K562 (cell line): ENCODE data around the gene MAD2L1BP. TPM values are rescaled to one million over a fixed set of nuclear protein-coding genes. Genes with fewer than 3 reads are reported as not detected.

Experiments used
- E2F5 ChIP-seq: sonication (generic); formaldehyde crosslinking; IDR thresholded peaks from 2 replicates; pipeline ENCODE4 v1.8.0; 2022; ENCODE audit warnings: mild to moderate bottlenecking, missing genetic modification reagents
- ETV1 ChIP-seq: fragments of 450-650 bp; conservative IDR thresholded peaks from 2 replicates; pipeline ENCODE4 v1.6.1; 2016; ENCODE audit warnings: missing genetic modification characterization, control low read depth, low read depth, missing compliant biosample characterization
- EZH2 ChIP-seq: IDR thresholded peaks from 2 replicates; pipeline ENCODE4 v1.6.1; 2012; ENCODE audit warnings: low read depth, mild to moderate bottlenecking, inconsistent platforms, low read length, borderline replicate concordance
- FOXA1 ChIP-seq: fragments of 450-650 bp; IDR thresholded peaks from 2 replicates; pipeline ENCODE4 v1.6.1; 2016; ENCODE audit warnings: mild to moderate bottlenecking, borderline replicate concordance
- HDAC2 ChIP-seq: fragments of 450-650 bp; IDR thresholded peaks from 2 replicates; pipeline ENCODE4 v1.6.1; 2016; ENCODE audit warnings: mild to moderate bottlenecking
- ILK ChIP-seq: fragments of 450-650 bp; IDR thresholded peaks from 2 replicates; pipeline ENCODE4 v1.6.1; 2016; ENCODE audit warnings: missing genetic modification characterization, low read depth, mild to moderate bottlenecking, missing compliant biosample characterization, moderate library complexity, borderline replicate concordance
- KDM2B ChIP-seq: fragments of 250-450 bp; sonication (Bioruptor Pico); IDR thresholded peaks from 2 replicates; pipeline ENCODE4 v1.8.0; 2021; ENCODE audit warnings: mild to moderate bottlenecking, moderate library complexity
- MAFK ChIP-seq: IDR thresholded peaks from 2 replicates; pipeline ENCODE4 v1.6.1; 2011; ENCODE audit warnings: low read length, improper control_type of control experiment
- PTRF ChIP-seq: fragments of 450-650 bp; IDR thresholded peaks from 2 replicates; pipeline ENCODE4 v1.6.1; 2016; ENCODE audit warnings: mild to moderate bottlenecking, missing genetic modification characterization, missing compliant biosample characterization
- SIX5 ChIP-seq, 2 experiments: IDR thresholded peaks; 2 replicates each; pipeline ENCODE4 v1.6.1; 2011; ENCODE audit warnings: low read length in 2 of 2, borderline replicate concordance in 1 of 2, low read depth in 1 of 2, mild to moderate bottlenecking in 1 of 2, moderate library complexity in 1 of 2; ENCODE audit not compliant: insufficient read depth in 1 of 2
- SMAD3 ChIP-seq: fragments of 450-650 bp; formaldehyde crosslinking; conservative IDR thresholded peaks from 2 replicates; pipeline ENCODE4 v1.4.0; 2020; ENCODE audit warnings: mild to moderate bottlenecking
- TFAM ChIP-seq: fragments of 250-450 bp; sonication (Bioruptor Pico); conservative IDR thresholded peaks from 2 replicates; pipeline ENCODE4 v1.5.0; 2021; ENCODE audit warnings: mild to moderate bottlenecking, moderate library complexity
- YY1 ChIP-seq, 3 experiments: IDR thresholded peaks; 2 replicates each; pipeline ENCODE4 v1.6.1; 2011; ENCODE audit warnings: low read length in 2 of 3, mild to moderate bottlenecking in 2 of 3, moderate library complexity in 2 of 3, borderline replicate concordance in 1 of 3, control low read depth in 1 of 3, low read depth in 1 of 3; ENCODE audit not compliant: insufficient read depth in 3 of 3, insufficient replicate concordance in 2 of 3, control insufficient read depth in 1 of 3, insufficient read length in 1 of 3; ENCODE audit errors: extremely low read depth in 1 of 3
- ZNF3 ChIP-seq: fragments of 250-450 bp; sonication (Bioruptor Pico); IDR thresholded peaks from 2 replicates; pipeline ENCODE4 v1.5.0; 2021; ENCODE audit warnings: mild to moderate bottlenecking, moderate library complexity
- ZNF316 ChIP-seq: fragments of 450-650 bp; IDR thresholded peaks from 2 replicates; pipeline ENCODE4 v1.6.1; 2016
- ZNF507 ChIP-seq: conservative IDR thresholded peaks from 2 replicates; pipeline ENCODE4 v1.6.1; 2017; ENCODE audit warnings: missing genetic modification characterization, missing compliant biosample characterization
- polyA plus RNA-seq, 8 experiments: library from polyadenylated mRNA; depleted of rRNA in 4 of 8; stranded (reverse) in 5 of 8; unstranded in 3 of 8; fragments of >200 nt; fragmentation: Nextera tagmentation in 2 of 8; fragmentation: Illumina TruSeq in 1 of 8; extraction: Ambion mirVana in 2 of 8; extraction: Trizol in 1 of 8; gene quantifications; 2 replicates each; pipeline versions ENCODE4 v1.2.1 to v1.2.3, GENCODE V29; 2011 to 2014; ENCODE audit warnings: inconsistent platforms in 1 of 8, missing spikeins in 1 of 8
- total RNA-seq, 7 experiments: library from RNA; depleted of rRNA in 6 of 7; stranded (reverse); fragments of >200 nt in 6 of 7; fragmentation: Illumina TruSeq in 2 of 7; extraction: Trizol in 2 of 7; gene quantifications; 2 replicates each; pipeline versions ENCODE4 v1.2.1 to v1.2.3, GENCODE V29; 2011 to 2021; ENCODE audit warnings: low replicate concordance in 1 of 7
- TF ChIP-seq, protein P1 (sequence below): fragments of 250-450 bp; sonication (Bioruptor Pico); IDR thresholded peaks from 2 replicates; pipeline ENCODE4 v1.8.0; 2021; ENCODE audit warnings: moderate library complexity, mild to moderate bottlenecking, inconsistent platforms
- TF ChIP-seq, protein P2 (sequence below): fragments of 450-650 bp; IDR thresholded peaks from 2 replicates; pipeline ENCODE4 v1.6.1; 2017; ENCODE audit warnings: antibody characterized with exemption, mild to moderate bottlenecking
- TF ChIP-seq, protein P3 (sequence below): fragments of 450-650 bp; formaldehyde crosslinking; IDR thresholded peaks from 2 replicates; pipeline ENCODE4 v1.4.0; 2022; ENCODE audit warnings: missing genetic modification characterization
- TF ChIP-seq, protein P4 (sequence below): fragments of 250-450 bp; sonication (Bioruptor Pico); IDR thresholded peaks from 2 replicates; pipeline ENCODE4 v1.6.1; 2021; ENCODE audit warnings: mild to moderate bottlenecking

MAD2L1BP gene
- total and polyA plus RNA-seq, 9 of the 15 experiments (the other 6 are each of a cell fraction or from before 2014, with no cell fraction given), result 69.7 to 321 (median 111) TPM

GRCh38 chr6:43629505-43630300, 5.9 kb upstream of the MAD2L1BP start (continued):
- peak; percentile 40 to 46; a peak in 2 of 4 replicates for TF ChIP-seq SIX5 (IDR thresholded peaks at IDR 0.05; ENCODE audit: borderline replicate concordance in 1 of 2, insufficient read depth in 1 of 2, low read depth in 1 of 2, low read length in 2 of 2)
- TF ChIP-seq, protein P1, sequence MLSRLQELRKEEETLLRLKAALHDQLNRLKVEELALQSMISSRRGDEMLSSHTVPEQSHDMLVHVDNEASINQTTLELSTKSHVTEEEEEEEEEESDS (CRISPR knock-in tag), result no peak
- TF ChIP-seq SMAD3, result 0 out of 2 replicates have a peak, but pooled peaks have one; percentile 75
- TF ChIP-seq YY1 (IDR thresholded peaks at IDR 0.05; ENCODE audit: borderline replicate concordance in 1 of 3, control insufficient read depth in 1 of 3, extremely low read depth in 1 of 3, insufficient read depth in 3 of 3, insufficient read length in 1 of 3, insufficient replicate concordance in 2 of 3, low read depth in 1 of 3, low read length in 2 of 3), result peak in 1 of 3 experiments; percentile 30
- TF ChIP-seq ILK (tag), result no peak
- no peak for TF ChIP-seq KDM2B
- peak; percentile 47; the same call in 1 of the 2 replicates for TF ChIP-seq ETV1 (tag)
- TF ChIP-seq, protein P2, sequence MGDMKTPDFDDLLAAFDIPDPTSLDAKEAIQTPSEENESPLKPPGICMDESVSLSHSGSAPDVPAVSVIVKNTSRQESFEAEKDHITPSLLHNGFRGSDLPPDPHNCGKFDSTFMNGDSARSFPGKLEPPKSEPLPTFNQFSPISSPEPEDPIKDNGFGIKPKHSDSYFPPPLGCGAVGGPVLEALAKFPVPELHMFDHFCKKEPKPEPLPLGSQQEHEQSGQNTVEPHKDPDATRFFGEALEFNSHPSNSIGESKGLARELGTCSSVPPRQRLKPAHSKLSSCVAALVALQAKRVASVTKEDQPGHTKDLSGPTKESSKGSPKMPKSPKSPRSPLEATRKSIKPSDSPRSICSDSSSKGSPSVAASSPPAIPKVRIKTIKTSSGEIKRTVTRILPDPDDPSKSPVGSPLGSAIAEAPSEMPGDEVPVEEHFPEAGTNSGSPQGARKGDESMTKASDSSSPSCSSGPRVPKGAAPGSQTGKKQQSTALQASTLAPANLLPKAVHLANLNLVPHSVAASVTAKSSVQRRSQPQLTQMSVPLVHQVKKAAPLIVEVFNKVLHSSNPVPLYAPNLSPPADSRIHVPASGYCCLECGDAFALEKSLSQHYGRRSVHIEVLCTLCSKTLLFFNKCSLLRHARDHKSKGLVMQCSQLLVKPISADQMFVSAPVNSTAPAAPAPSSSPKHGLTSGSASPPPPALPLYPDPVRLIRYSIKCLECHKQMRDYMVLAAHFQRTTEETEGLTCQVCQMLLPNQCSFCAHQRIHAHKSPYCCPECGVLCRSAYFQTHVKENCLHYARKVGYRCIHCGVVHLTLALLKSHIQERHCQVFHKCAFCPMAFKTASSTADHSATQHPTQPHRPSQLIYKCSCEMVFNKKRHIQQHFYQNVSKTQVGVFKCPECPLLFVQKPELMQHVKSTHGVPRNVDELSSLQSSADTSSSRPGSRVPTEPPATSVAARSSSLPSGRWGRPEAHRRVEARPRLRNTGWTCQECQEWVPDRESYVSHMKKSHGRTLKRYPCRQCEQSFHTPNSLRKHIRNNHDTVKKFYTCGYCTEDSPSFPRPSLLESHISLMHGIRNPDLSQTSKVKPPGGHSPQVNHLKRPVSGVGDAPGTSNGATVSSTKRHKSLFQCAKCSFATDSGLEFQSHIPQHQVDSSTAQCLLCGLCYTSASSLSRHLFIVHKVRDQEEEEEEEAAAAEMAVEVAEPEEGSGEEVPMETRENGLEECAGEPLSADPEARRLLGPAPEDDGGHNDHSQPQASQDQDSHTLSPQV, result no peak
- no peak for TF ChIP-seq E2F5 (CRISPR knock-in tag)
- TF ChIP-seq ZNF316, result no peak
- TF ChIP-seq, protein P3, sequence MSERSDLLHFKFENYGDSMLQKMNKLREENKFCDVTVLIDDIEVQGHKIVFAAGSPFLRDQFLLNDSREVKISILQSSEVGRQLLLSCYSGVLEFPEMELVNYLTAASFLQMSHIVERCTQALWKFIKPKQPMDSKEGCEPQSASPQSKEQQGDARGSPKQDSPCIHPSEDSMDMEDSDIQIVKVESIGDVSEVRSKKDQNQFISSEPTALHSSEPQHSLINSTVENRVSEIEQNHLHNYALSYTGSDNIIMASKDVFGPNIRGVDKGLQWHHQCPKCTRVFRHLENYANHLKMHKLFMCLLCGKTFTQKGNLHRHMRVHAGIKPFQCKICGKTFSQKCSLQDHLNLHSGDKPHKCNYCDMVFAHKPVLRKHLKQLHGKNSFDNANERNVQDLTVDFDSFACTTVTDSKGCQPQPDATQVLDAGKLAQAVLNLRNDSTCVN, result no peak; the same call in 1 of the 2 replicates
- TF ChIP-seq FOXA1, result no peak
- no peak for TF ChIP-seq PTRF (tag)
- TF ChIP-seq MAFK, result no peak
- TF ChIP-seq, protein P4, sequence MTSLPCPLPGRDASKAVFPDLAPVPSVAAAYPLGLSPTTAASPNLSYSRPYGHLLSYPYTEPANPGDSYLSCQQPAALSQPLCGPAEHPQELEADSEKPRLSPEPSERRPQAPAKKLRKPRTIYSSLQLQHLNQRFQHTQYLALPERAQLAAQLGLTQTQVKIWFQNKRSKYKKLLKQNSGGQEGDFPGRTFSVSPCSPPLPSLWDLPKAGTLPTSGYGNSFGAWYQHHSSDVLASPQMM, result no peak
- no peak for TF ChIP-seq TFAM (CRISPR knock-in tag)
- TF ChIP-seq ZNF3 (CRISPR knock-in tag), result no peak
- TF ChIP-seq EZH2, result no peak
- no peak for TF ChIP-seq ZNF507
- 0 out of 2 replicates have a peak, but pooled peaks have one; percentile 9 for TF ChIP-seq HDAC2
